Skin epidermis (tissue), 12 donors: ENCODE measurements around the gene CIPC.

ENCODE experiments used
- H3K27ac ChIP-seq, 21 experiments: fragments of 200-600 bp; sonication (generic) in 11 of 21; one replicate each; pipeline ENCODE4 v1.5.0; 2020; ENCODE audit warnings: mild to moderate bottlenecking in 3 of 21, inconsistent platforms in 2 of 21, moderate library complexity in 2 of 21
- H3K4me3 ChIP-seq, 7 experiments: fragments of 200-600 bp; sonication (generic) in 2 of 7; one replicate each; pipeline ENCODE4 v1.5.0; 2020; ENCODE audit warnings: inconsistent platforms in 2 of 7, mild to moderate bottlenecking in 2 of 7, moderate library complexity in 1 of 7

CIPC gene

GRCh38 chr14:77068517-77069200, 29.4 kb upstream of the CIPC start:
- Histone ChIP-seq H3K4me3 (no peak overlapping the region), H3K27ac (peak overlapping the region in 2 of 21 experiments; percentile 38)

GRCh38 chr14:77069551-77069950, 28.5 kb upstream of the CIPC start:
- no peak overlapping the region for H3K4me3 ChIP-seq
- H3K27ac ChIP-seq, result peak overlapping the region in 5 of 21 experiments; percentile 10 to 56 (median 39)

- Histone ChIP-seq H3K4me3 (no peak overlapping the region), H3K27ac (peak overlapping the region in 6 of 21 experiments; percentile 8 to 39 (median 15))
These were observed 26.1 kb upstream of the CIPC start for GRCh38 chr14:77071938-77072388.

GRCh38 chr14:77074969-77075368, 23.1 kb upstream of the CIPC start:
- Histone ChIP-seq H3K27ac (peak overlapping the region in 9 of 21 experiments; percentile 20 to 92 (median 75)), H3K4me3 (no peak overlapping the region)

- no peak overlapping the region for H3K4me3 ChIP-seq
- peak overlapping the region in 19 of 21 experiments; percentile 3 to 92 (median 60) for H3K27ac ChIP-seq
These were observed 21.9 kb upstream of the CIPC start for GRCh38 chr14:77076113-77076631.

- Histone ChIP-seq H3K27ac (peak overlapping the region in 17 of 21 experiments; percentile 3 to 92 (median 56)), H3K4me3 (no peak overlapping the region)
These were observed 21.0 kb upstream of the CIPC start for GRCh38 chr14:77077040-77077439.

- H3K27ac ChIP-seq, result no peak overlapping the region
- no peak overlapping the region for H3K4me3 ChIP-seq
These were observed 15.7 kb upstream of the CIPC start for GRCh38 chr14:77082356-77082755.

- no peak overlapping the region for H3K27ac ChIP-seq
These were observed 15.0 kb upstream of the CIPC start for GRCh38 chr14:77083082-77083481.

GRCh38 chr14:77084985-77085384, 13.1 kb upstream of the CIPC start:
- peak overlapping the region in 3 of 21 experiments; percentile 22 to 47 (median 40) for H3K27ac ChIP-seq
- no peak overlapping the region for H3K4me3 ChIP-seq

More at GRCh38 chr14:77083082-77083481, 15.0 kb upstream of the CIPC start:
- no peak overlapping the region for H3K4me3 ChIP-seq

GRCh38 chr14:77085538-77085937, 12.5 kb upstream of the CIPC start:
- Histone ChIP-seq H3K4me3 (no peak overlapping the region), H3K27ac (peak overlapping the region in 3 of 21 experiments; percentile 31 to 47 (median 40))

GRCh38 chr14:77086017-77086727, 11.9 kb upstream of the CIPC start:
- no peak overlapping the region for H3K4me3 ChIP-seq
- H3K27ac ChIP-seq, result peak overlapping the region in 7 of 21 experiments; percentile 0 to 79 (median 31)

GRCh38 chr14:77086951-77087350, 11.1 kb upstream of the CIPC start:
- H3K4me3 ChIP-seq, result no peak overlapping the region
- H3K27ac ChIP-seq, result peak overlapping the region in 12 of 21 experiments; percentile 19 to 84 (median 76)

GRCh38 chr14:77087631-77088030, 10.4 kb upstream of the CIPC start:
- peak overlapping the region in 19 of 21 experiments; percentile 35 to 84 (median 74) for H3K27ac ChIP-seq

GRCh38 chr14:77088219-77088618, 9.8 kb upstream of the CIPC start:
- Histone ChIP-seq H3K27ac (peak overlapping the region in 19 of 21 experiments; percentile 35 to 84 (median 74)), H3K4me3 (no peak overlapping the region)

More at GRCh38 chr14:77087631-77088030, 10.4 kb upstream of the CIPC start:
- no peak overlapping the region for H3K4me3 ChIP-seq

- Histone ChIP-seq H3K4me3 (no peak overlapping the region), H3K27ac (peak overlapping the region in 19 of 21 experiments; percentile 3 to 83 (median 68))
These were observed 9.4 kb upstream of the CIPC start for GRCh38 chr14:77088645-77089044.

- H3K27ac ChIP-seq, result no peak overlapping the region
- no peak overlapping the region for H3K4me3 ChIP-seq
These were observed 6.5 kb upstream of the CIPC start for GRCh38 chr14:77091518-77091917.

GRCh38 chr14:77092676-77093075, 5.4 kb upstream of the CIPC start:
- no peak overlapping the region for H3K27ac ChIP-seq
- no peak overlapping the region for H3K4me3 ChIP-seq

- Histone ChIP-seq H3K27ac (no peak overlapping the region), H3K4me3 (no peak overlapping the region)
These were observed 3.3 kb upstream of the CIPC start for GRCh38 chr14:77094672-77095284.

GRCh38 chr14:77097006-77097699, 905 bp upstream of the CIPC start:
- peak overlapping the region; percentile 55 to 95 (median 82) for H3K4me3 ChIP-seq
- peak overlapping the region; percentile 61 to 98 (median 95) for H3K27ac ChIP-seq
